Rectal smooth muscle tissue (tissue), 1 donor: ENCODE measurements around the gene FCGR3B.
"Not testable (repeated sequence)": the region's sequence is repeated elsewhere in the genome, so short reads cannot be mapped to it uniquely, and the experiment has no call there.

Experiments used
- H3K27ac ChIP-seq: one replicate; pipeline ENCODE4 v1.7.0; 2013; ENCODE audit warnings: low read depth, low read length, inconsistent platforms
- H3K27me3 ChIP-seq: one replicate; pipeline ENCODE4 v1.7.0; 2013; ENCODE audit warnings: low read length; ENCODE audit not compliant: control insufficient read depth, insufficient read depth
- H3K36me3 ChIP-seq: one replicate; pipeline ENCODE4 v1.7.0; 2013; ENCODE audit warnings: low read length; ENCODE audit not compliant: control insufficient read depth, insufficient read depth
- H3K4me1 ChIP-seq: one replicate; pipeline ENCODE4 v1.7.0; 2013; ENCODE audit warnings: low read length; ENCODE audit not compliant: control insufficient read depth, insufficient read depth
- H3K4me3 ChIP-seq: one replicate; pipeline ENCODE4 v1.7.0; 2013; ENCODE audit warnings: low read length
- H3K9ac ChIP-seq: one replicate; pipeline ENCODE4 v1.7.0; 2013; ENCODE audit warnings: low read length

FCGR3B gene

GRCh38 chr1:161631076-161631475 lies at the start of gene FCGR3B:
FCGR3B (minus strand) TSS chr1:161631176; CDS start chr1:161631094, 82 bp downstream.
- Histone ChIP-seq H3K27me3 (no peaks in the 10 kb centered on the region), H3K36me3 (no peaks in the 10 kb centered on the region), H3K9ac (no peak within 1 kb of the TSS), H3K27ac (no peak within 1 kb of the TSS), H3K4me1 (no peaks in the 10 kb centered on the region), H3K4me3 (no peak within 1 kb of the TSS)

GRCh38 chr1:161678500-161678899 lies 47.5 kb upstream of the FCGR3B start:
- no peak overlapping the region for H3K9ac ChIP-seq
- H3K4me3 ChIP-seq, result no peak overlapping the region
- no peak overlapping the region for H3K27ac ChIP-seq
- no peaks in the 10 kb centered on the region for H3K4me1 ChIP-seq
- no peaks in the 10 kb centered on the region for H3K36me3 ChIP-seq
- no peaks in the 10 kb centered on the region for H3K27me3 ChIP-seq

- no peak overlapping the region for H3K9ac ChIP-seq
- H3K27ac ChIP-seq, result no peak overlapping the region
- no peaks in the 10 kb centered on the region for H3K4me1 ChIP-seq
- H3K36me3 ChIP-seq, result no peaks in the 10 kb centered on the region
- H3K4me3 ChIP-seq, result no peak overlapping the region
- H3K27me3 ChIP-seq, result no peaks in the 10 kb centered on the region
Observed at GRCh38 chr1:161676958-161677689, 46.1 kb upstream of the FCGR3B start.

- Histone ChIP-seq H3K36me3 (no peaks in the 10 kb centered on the region), H3K4me1 (no peaks in the 10 kb centered on the region), H3K27ac (no peak overlapping the region), H3K4me3 (no peak overlapping the region), H3K27me3 (no peaks in the 10 kb centered on the region), H3K9ac (no peak overlapping the region)
Observed at GRCh38 chr1:161676441-161676840, 45.5 kb upstream of the FCGR3B start.

GRCh38 chr1:161674908-161675307 lies 43.9 kb upstream of the FCGR3B start:
- not testable (repeated sequence) for H3K4me3 ChIP-seq, H3K27ac ChIP-seq, H3K27me3 ChIP-seq, H3K4me1 ChIP-seq, H3K9ac ChIP-seq, H3K36me3 ChIP-seq

- H3K4me1 ChIP-seq, H3K9ac ChIP-seq: not testable (repeated sequence)
Observed at GRCh38 chr1:161674447-161674846, 43.5 kb upstream of the FCGR3B start.

GRCh38 chr1:161673437-161673836 lies 42.5 kb upstream of the FCGR3B start:
- H3K36me3 ChIP-seq, H3K27me3 ChIP-seq, H3K9ac ChIP-seq, H3K4me1 ChIP-seq, H3K4me3 ChIP-seq, H3K27ac ChIP-seq: not testable (repeated sequence)

More at GRCh38 chr1:161674447-161674846, 43.5 kb upstream of the FCGR3B start:
- H3K27me3 ChIP-seq, H3K4me3 ChIP-seq, H3K36me3 ChIP-seq, H3K27ac ChIP-seq: not testable (repeated sequence)

- H3K36me3 ChIP-seq, H3K27ac ChIP-seq, H3K27me3 ChIP-seq, H3K4me3 ChIP-seq, H3K4me1 ChIP-seq, H3K9ac ChIP-seq: not testable (repeated sequence)
Observed at GRCh38 chr1:161671045-161672020, 40.4 kb upstream of the FCGR3B start.

- not testable (repeated sequence) for H3K27me3 ChIP-seq, H3K27ac ChIP-seq, H3K9ac ChIP-seq, H3K4me1 ChIP-seq, H3K4me3 ChIP-seq, H3K36me3 ChIP-seq
Observed at GRCh38 chr1:161664689-161665088, 33.7 kb upstream of the FCGR3B start.

GRCh38 chr1:161663569-161663968 lies 32.6 kb upstream of the FCGR3B start:
- H3K27me3 ChIP-seq, H3K4me1 ChIP-seq, H3K27ac ChIP-seq, H3K36me3 ChIP-seq, H3K9ac ChIP-seq, H3K4me3 ChIP-seq: not testable (repeated sequence)

GRCh38 chr1:161662684-161663339 lies 31.8 kb upstream of the FCGR3B start, which contains the start of gene FCGR2B:
FCGR2B (plus strand) TSS chr1:161663143; CDS start chr1:161663242, 99 bp downstream.
- H3K9ac ChIP-seq, H3K36me3 ChIP-seq, H3K4me3 ChIP-seq, H3K27ac ChIP-seq, H3K27me3 ChIP-seq, H3K4me1 ChIP-seq: not testable (repeated sequence)

GRCh38 chr1:161661660-161662311 lies 30.8 kb upstream of the FCGR3B start:
- not testable (repeated sequence) for H3K4me3 ChIP-seq, H3K27ac ChIP-seq, H3K27me3 ChIP-seq, H3K4me1 ChIP-seq, H3K9ac ChIP-seq, H3K36me3 ChIP-seq
